Kidney tubule cell (primary cell): ENCODE results near the gene GNL3.

Experiments
- DNase-seq: peaks from one replicate; pipeline ENCODE4 v3.0.0-alpha.2; 2018; ENCODE audit warnings: low spot score

The GNL3 gene

GRCh38 chr3:52688266-52688665 is 2.4 kb downstream of the GNL3 start:
- DNase-seq = no peak

- DNase-seq = no peak
Measured at GRCh38 chr3:52689151-52689550, 3.3 kb downstream of the GNL3 start.

- no peak for DNase-seq
Measured at GRCh38 chr3:52690560-52690959, 4.7 kb downstream of the GNL3 start.

- DNase-seq = no peak
Measured at GRCh38 chr3:52693071-52693470, 7.2 kb downstream of the GNL3 start.

- no peak for DNase-seq
Measured at GRCh38 chr3:52694528-52695189, 8.8 kb downstream of the GNL3 start.

- no peak for DNase-seq
Measured at GRCh38 chr3:52695798-52696671, 10.2 kb downstream of the GNL3 start.

- no peak for DNase-seq
Measured at GRCh38 chr3:52696830-52697631, 11.2 kb downstream of the GNL3 start.

GRCh38 chr3:52697632-52697965 is 11.8 kb downstream of the GNL3 start:
- no peak for DNase-seq

- no peak for DNase-seq
Measured at GRCh38 chr3:52703341-52703740, 17.5 kb downstream of the GNL3 start.

GRCh38 chr3:52704611-52705437 is 19.0 kb downstream of the GNL3 start:
- DNase-seq = peak; percentile 45

GRCh38 chr3:52705438-52705687 is 19.5 kb downstream of the GNL3 start:
- DNase-seq = no peak

- peak; percentile 89 for DNase-seq
Measured at GRCh38 chr3:52705688-52706686, 20.2 kb downstream of the GNL3 start, which contains the start of the genes GLT8D1 and SPCS1. Gene GLT8D1, minus strand, starts transcription at chr3:52705791. Its CDS starts 5,331 bp downstream, at chr3:52700460. Gene SPCS1, plus strand, starts transcription at chr3:52706106. Its CDS starts 141 bp downstream, at chr3:52706247.

- no peak for DNase-seq
Measured at GRCh38 chr3:52707585-52707984, 21.8 kb downstream of the GNL3 start.

- no peak for DNase-seq
Measured at GRCh38 chr3:52710512-52710911, 24.7 kb downstream of the GNL3 start.

- DNase-seq = no peak
Measured at GRCh38 chr3:52712291-52713212, 26.7 kb downstream of the GNL3 start.

GRCh38 chr3:52714335-52715302 is 28.8 kb downstream of the GNL3 start:
- DNase-seq = no peak

GRCh38 chr3:52715714-52716305 is 30.0 kb downstream of the GNL3 start:
- no peak for DNase-seq

GRCh38 chr3:52719618-52720017 is 33.8 kb downstream of the GNL3 start:
- DNase-seq = no peak
